ENCODE data around the gene DNAH8.

Gene DNAH8

GRCh38 chr6:38985839-38986238 is 270.7 kb downstream of the DNAH8 start:
- DNase-seq (ENCODE audit: extremely low spot score, insufficient read length, low read depth) (no peak), FAIRE-seq (no peak)

- no peak for FAIRE-seq
- no peak for DNase-seq (ENCODE audit: extremely low spot score, insufficient read length, low read depth)
Observed at GRCh38 chr6:38987503-38987902, 272.4 kb downstream of the DNAH8 start.

DNA sequence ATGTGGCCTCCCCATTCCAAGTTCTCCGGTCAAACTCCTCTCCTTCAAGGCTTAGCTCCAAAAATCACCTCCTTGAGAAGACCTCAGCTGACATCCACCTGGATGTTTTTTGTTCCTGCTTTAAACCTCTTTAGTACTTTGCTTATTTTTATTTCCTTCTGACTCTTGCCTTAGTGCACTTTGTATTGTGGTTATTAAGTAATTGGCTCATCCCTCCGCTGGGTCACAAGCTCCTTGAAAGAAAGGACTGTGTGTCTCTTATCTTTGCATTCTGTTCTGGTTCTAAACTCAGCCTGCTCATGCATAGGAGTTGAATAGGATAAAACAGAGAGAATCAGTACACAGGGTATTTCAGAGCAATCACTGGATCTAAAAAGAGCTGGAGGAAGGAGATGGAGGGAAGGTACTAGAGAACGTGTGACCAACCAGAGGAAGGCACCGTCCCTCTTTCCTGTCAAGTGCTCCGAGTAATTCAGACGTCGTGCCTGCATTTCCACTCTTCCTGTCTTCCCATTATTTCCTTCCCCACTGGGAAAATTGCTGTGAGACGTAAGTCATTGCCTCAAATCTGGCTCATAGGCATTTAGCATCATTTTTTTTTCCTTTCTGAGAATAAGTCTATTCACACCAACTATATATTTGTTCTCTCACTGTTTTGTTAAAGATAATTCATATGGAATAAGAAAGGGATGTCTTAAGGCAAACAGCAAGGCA is 273.8 kb downstream of the DNAH8 start:
- FAIRE-seq (no peak), DNase-seq (ENCODE audit: extremely low spot score, insufficient read length, low read depth) (no peak)

DNA sequence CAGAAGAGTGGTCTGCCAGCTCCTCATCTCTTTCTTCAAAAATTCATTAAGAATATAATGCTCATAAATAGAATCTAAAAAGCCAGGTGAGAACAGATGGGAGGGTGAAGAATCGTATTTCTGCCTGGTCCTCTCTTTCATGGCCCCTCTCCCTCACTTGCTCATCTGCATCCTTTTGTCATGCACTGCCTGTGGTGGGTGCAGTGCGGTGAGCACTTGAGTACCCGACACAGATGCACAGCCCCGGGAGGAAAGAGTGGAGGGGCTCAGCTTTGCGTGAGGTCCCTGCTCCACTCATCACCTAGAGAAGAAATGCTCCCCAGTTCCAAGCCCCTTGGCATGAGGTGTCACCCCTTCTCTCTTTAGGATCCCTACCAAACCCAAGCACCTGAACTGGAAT is 275.4 kb downstream of the DNAH8 start:
- no peak for FAIRE-seq

DNA sequence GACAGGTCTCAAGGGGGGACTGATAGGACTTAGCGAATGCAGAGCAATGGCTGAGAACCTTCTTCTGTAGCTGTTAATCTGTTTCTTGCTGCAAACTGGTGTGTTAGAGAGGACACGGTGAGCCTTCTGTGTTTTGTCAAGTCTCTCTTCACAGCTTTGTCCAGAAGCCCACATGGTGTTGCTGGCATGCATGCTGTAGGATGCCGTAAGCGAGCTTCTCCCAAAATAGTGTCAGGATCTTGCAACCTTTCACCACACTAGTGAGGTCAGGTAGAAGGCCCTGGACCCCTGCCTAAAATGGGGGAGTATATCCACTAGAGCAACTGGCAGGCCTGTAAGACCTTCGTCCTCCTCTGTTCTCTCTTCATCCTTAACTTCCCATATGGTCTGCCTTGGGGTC is 281.6 kb downstream of the DNAH8 start:
- FAIRE-seq = no peak
- no peak for DNase-seq (ENCODE audit: extremely low spot score, insufficient read length, low read depth)

More for the DNA sequence above, 275.4 kb downstream of the DNAH8 start:
- no peak for DNase-seq (ENCODE audit: extremely low spot score, insufficient read length, low read depth)

- DNase-seq (ENCODE audit: extremely low spot score, insufficient read length, low read depth) = no peak
- FAIRE-seq = no peak
Observed at GRCh38 chr6:38997128-38997761, 282.1 kb downstream of the DNAH8 start.

DNA sequence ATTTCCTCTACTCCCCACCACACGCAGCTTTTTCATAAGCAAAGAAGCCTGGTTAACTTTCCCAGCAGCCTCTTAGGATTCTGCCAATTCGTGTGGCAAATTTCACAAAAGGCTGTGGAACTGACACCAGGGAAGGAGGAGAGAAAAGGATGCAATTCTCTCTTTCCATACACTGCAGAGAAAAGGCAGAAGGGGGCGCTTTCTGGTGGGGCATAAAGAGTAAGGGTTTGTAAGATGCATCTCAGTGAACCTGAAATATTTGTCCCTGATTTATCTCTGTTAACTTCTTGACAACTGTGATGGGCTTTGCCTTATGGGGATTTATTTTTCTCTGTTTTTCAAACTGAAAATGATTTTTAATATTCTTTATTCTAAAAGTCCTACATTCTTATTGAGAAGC is 288.0 kb downstream of the DNAH8 start:
- DNase-seq (ENCODE audit: extremely low spot score, insufficient read length, low read depth) (no peak), FAIRE-seq (no peak)

DNA sequence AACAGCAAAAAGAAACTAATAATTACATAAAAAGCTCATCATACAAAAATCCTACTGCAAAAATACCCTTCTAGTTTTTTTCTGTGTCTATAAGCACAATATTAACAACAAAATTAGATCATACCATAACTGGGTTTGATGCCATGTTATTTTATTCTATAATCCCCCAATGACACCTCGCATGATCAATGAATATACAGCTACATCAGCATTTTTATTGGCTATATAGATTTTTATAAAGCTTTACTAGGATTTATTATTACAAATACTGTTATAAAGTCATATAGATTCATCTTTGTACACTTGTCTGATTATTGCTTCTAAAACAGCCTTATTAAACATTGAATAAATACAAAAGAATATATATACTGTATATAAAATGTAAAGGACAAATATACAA is 288.4 kb downstream of the DNAH8 start:
- FAIRE-seq (no peak), DNase-seq (ENCODE audit: extremely low spot score, insufficient read length, low read depth) (no peak)

DNA sequence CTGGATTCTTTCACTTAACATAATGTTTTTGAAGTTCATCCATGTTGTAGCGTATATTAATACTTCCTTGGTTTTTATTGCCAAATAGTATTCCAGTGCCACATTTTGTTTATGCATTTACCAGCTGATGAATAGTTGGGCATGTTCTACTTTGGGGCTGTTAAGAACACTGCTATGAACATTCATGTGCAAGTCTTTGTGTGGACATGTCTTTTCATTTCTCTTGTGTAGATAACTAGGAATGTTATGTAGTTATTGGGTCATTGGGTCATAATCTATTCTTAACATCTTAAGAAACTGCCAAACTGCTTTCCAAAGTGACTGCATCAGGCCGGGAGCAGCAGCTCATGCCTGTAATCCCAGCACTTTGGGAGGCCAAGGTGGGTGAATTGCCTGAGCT is 289.7 kb downstream of the DNAH8 start:
- FAIRE-seq (no peak), DNase-seq (ENCODE audit: extremely low spot score, insufficient read length, low read depth) (no peak)

DNA sequence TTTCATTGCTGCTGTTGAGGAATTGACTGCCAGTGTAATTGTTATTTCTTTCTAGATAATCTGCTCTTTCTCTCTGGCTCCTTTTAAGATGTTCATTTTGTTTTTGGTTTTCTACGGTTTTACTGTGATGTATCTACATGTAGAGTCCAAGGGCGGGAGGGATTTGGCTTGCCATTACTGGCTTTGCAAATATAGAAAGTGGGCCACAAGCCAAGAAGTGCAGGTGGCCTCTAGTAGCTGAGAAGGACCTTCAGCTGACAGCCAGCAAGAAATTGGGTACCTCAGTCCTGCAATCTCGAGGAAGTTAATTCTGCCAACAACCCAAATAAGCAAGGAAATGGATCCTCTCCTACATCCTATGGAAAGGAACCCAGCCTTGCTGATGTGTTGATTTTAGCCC is 290.7 kb downstream of the DNAH8 start:
- FAIRE-seq (no peak), DNase-seq (ENCODE audit: extremely low spot score, insufficient read length, low read depth) (no peak)

- DNase-seq (ENCODE audit: extremely low spot score, insufficient read length, low read depth) (no peak), FAIRE-seq (no peak)
Observed at GRCh38 chr6:39007575-39007974, 292.5 kb downstream of the DNAH8 start.

DNA sequence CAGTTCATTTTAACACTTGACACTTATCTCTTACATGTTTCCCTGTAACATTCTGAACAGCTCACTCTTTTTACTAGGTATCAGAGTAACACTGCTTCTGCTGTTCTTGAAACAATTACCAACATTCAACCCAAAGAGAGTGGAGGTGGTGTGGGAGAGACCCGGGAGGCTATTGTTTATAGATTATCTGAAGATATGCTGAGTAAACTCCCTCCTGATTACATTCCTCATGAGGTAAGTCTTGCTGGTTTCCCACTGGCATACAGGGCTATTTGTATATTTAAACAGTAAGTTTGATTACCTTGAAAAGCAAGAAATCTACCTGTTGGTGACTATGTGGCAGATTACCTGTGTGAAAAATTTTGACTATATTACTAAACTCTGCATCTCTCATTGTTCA is 293.6 kb downstream of the DNAH8 start:
- DNase-seq (ENCODE audit: extremely low spot score, insufficient read length, low read depth) = no peak
- FAIRE-seq = no peak

DNA sequence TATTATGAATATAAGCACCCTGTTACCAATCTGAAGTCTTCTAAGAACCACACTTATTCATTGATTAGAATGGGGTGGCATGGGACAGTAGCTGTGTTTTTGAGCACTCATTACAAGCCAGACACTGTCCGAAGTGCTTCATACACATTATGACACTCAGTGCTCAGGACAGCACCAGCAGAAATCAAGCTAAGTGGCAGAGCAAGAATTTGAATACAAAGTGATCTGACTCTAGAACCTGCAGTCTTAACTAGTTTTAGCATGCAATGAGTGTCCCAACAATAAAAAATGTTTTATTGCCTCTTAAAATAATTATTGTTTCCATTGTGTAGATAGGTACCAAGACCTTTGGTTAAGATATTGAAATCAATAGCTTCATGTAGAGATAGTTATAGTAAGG is 294.4 kb downstream of the DNAH8 start:
- FAIRE-seq (no peak), DNase-seq (ENCODE audit: extremely low spot score, insufficient read length, low read depth) (no peak)

- FAIRE-seq = no peak
- DNase-seq (ENCODE audit: extremely low spot score, insufficient read length, low read depth) = no peak
Observed at GRCh38 chr6:39016839-39017546, 301.9 kb downstream of the DNAH8 start.

DNA sequence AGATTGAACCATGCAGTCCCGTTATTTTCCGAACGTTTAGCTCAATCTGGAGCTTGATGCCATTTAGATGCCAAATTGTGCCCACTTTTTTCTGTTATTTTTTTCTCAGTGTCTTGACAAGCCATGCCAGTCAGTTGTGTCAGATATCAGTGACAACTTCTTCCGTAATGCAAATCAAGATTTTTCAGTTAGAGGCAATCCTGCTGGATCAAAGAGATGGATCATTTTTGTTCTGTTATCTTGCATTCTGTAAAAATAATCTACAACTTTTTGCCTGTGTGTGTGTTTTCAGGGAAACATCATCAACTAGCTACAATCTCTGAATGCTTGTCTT is 302.4 kb downstream of the DNAH8 start:
- FAIRE-seq = no peak
- DNase-seq (ENCODE audit: extremely low spot score, insufficient read length, low read depth) = no peak

- FAIRE-seq = no peak
- no peak for DNase-seq (ENCODE audit: extremely low spot score, insufficient read length, low read depth)
Observed at GRCh38 chr6:39018103-39018502, 303.0 kb downstream of the DNAH8 start.

GRCh38 chr6:39020136-39020535 is 305.0 kb downstream of the DNAH8 start:
- DNase-seq (ENCODE audit: extremely low spot score, insufficient read length, low read depth) = no peak
- FAIRE-seq = no peak

DNA sequence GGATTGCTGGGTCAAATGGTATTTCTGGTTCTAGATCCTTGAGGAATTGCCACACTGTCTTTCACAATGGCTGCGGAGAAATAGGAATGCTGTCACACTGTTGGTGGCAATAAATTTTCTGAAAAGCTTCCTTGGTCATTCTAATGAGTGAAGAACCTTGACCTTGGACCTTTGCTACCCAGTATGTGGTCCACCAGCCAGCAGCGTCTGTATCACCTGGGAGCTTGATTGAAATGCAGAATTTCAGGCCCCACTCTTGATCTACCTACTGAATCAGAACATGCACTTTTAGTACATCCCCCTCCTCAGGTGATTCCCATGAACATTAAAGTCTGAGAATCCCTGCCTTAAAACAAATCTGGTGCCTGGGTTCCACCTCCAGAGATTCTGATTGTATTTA is 305.9 kb downstream of the DNAH8 start:
- FAIRE-seq (no peak), DNase-seq (ENCODE audit: extremely low spot score, insufficient read length, low read depth) (no peak)

- FAIRE-seq = no peak
- no peak for DNase-seq (ENCODE audit: extremely low spot score, insufficient read length, low read depth)
Observed at GRCh38 chr6:39021779-39022178, 306.7 kb downstream of the DNAH8 start.

- DNase-seq (ENCODE audit: extremely low spot score, insufficient read length, low read depth) = no peak
- no peak for FAIRE-seq
Observed at GRCh38 chr6:39026175-39026574, 311.1 kb downstream of the DNAH8 start.

- FAIRE-seq (peak; percentile 72), DNase-seq (ENCODE audit: extremely low spot score, insufficient read length, low read depth) (peak; percentile 39)
Observed at GRCh38 chr6:39029156-39030011, 314.3 kb downstream of the DNAH8 start.
